ENCODE data around the gene TNFRSF13B.

DNA sequence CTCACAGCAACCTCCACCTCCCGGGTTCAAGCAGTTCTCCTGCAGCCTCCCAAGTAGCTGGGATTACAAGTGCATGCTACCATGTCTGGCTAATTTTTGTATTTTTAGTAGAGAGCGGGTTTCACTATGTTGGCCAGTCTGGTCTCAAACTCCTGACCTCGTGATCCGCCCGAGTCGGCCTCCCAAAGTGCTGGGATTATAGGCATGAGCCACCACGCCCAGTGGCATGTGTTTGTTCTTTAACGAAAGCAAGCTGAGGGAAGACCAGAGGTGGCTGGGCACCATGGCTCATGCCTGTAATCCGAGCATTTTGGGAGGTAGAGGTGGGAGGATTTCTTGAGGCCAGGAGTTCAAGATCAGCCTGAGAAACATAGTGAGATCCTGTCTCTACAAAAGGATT is 18.1 kb downstream of the TNFRSF13B start:
- no peak for TF ChIP-seq POLR2A (IDR thresholded peaks at IDR 0.05; ENCODE audit: low read depth, low read length)
- TF ChIP-seq, protein P1, sequence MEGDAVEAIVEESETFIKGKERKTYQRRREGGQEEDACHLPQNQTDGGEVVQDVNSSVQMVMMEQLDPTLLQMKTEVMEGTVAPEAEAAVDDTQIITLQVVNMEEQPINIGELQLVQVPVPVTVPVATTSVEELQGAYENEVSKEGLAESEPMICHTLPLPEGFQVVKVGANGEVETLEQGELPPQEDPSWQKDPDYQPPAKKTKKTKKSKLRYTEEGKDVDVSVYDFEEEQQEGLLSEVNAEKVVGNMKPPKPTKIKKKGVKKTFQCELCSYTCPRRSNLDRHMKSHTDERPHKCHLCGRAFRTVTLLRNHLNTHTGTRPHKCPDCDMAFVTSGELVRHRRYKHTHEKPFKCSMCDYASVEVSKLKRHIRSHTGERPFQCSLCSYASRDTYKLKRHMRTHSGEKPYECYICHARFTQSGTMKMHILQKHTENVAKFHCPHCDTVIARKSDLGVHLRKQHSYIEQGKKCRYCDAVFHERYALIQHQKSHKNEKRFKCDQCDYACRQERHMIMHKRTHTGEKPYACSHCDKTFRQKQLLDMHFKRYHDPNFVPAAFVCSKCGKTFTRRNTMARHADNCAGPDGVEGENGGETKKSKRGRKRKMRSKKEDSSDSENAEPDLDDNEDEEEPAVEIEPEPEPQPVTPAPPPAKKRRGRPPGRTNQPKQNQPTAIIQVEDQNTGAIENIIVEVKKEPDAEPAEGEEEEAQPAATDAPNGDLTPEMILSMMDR (IDR thresholded peaks at IDR 0.05; ENCODE audit: extremely low read depth in 1 of 2, insufficient read depth in 1 of 2, low read depth in 1 of 2, low read length in 2 of 2) = no peak
- TF ChIP-seq POLR2AphosphoS5 (IDR thresholded peaks at IDR 0.05; ENCODE audit: insufficient read depth, low read depth, low read length) = no peak
